ENCODE measurements around the gene GON4L.
A peak's percentile ranks its signal among the peaks of the same experiment; 100 is the strongest.
"Not testable (repeated sequence)": the region's sequence is repeated elsewhere in the genome, so short reads cannot be mapped to it uniquely, and the experiment has no call there.

GON4L gene, protein sequence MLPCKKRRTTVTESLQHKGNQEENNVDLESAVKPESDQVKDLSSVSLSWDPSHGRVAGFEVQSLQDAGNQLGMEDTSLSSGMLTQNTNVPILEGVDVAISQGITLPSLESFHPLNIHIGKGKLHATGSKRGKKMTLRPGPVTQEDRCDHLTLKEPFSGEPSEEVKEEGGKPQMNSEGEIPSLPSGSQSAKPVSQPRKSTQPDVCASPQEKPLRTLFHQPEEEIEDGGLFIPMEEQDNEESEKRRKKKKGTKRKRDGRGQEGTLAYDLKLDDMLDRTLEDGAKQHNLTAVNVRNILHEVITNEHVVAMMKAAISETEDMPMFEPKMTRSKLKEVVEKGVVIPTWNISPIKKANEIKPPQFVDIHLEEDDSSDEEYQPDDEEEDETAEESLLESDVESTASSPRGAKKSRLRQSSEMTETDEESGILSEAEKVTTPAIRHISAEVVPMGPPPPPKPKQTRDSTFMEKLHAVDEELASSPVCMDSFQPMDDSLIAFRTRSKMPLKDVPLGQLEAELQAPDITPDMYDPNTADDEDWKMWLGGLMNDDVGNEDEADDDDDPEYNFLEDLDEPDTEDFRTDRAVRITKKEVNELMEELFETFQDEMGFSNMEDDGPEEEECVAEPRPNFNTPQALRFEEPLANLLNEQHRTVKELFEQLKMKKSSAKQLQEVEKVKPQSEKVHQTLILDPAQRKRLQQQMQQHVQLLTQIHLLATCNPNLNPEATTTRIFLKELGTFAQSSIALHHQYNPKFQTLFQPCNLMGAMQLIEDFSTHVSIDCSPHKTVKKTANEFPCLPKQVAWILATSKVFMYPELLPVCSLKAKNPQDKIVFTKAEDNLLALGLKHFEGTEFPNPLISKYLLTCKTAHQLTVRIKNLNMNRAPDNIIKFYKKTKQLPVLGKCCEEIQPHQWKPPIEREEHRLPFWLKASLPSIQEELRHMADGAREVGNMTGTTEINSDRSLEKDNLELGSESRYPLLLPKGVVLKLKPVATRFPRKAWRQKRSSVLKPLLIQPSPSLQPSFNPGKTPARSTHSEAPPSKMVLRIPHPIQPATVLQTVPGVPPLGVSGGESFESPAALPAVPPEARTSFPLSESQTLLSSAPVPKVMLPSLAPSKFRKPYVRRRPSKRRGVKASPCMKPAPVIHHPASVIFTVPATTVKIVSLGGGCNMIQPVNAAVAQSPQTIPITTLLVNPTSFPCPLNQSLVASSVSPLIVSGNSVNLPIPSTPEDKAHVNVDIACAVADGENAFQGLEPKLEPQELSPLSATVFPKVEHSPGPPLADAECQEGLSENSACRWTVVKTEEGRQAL (N-terminal part only)

DNA sequence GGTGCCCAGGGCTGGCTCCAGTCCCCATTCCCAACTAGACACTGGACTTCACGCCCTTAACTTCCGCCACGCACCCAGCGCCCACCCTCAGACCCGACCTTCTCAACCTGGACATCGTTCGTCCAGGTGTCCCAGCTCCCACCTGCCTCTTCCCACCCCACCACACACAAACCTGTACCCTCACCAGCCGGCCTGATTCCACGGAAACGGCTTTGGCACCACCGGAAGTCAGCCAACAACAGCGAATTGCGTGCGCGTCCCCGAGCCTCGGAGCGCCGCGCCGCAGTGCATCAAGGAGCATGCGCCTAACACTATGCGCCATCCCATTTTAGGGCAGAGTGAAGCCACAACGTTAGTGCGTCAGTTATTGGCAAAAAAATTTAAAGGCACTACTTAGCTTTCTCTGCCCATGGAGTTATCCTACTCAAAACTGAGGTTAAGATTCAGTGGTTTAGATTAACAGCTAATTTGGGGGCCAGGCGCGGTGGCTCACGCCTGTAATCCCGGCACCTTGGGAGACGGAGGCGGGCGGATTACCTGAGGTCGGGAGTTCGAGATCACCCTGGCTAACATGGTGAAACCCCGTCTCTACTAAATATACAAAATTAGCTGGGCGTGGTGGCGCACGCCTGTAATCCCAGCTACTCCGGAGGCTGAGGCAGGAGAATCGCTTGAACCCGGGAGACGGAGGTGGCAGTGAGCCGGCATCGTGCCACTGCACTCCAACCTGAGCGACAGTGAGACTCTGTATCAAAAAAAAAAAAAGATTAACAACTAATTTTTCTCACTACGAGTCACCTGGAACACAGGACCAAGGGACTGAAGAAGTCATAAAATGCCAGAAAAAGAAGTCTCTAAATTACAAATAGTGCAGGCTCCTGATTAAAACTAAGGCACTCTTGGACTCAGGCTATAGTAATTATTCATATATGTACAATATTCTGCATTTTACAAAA, at the start of gene GON4L:
Gene GON4L (minus strand): TSS at position 240 of the 956 bp plus-strand sequence. CDS start 3,434 bp downstream, outside the sequence.
- peak; percentile 53 for DNase-seq

DNA sequence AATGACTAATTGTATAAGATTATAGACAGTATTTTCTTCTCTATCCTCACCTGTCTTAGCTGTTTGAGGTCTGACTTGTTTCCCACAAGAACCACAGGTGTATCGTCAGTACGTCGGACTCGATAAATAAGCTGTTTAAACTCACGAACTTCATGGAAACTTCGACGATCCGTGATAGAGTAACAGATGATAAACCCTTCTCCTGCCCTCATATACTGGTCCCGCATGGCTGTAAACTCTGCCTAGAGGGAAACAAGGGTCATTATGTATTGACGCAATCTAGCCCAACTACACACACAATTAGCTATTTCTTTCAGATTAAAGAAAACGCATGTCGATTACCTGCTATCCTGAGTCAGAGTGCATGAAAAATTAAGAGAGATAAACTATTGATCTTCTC, 47.2 kb upstream of the GON4L start:
- no peak for DNase-seq

DNA sequence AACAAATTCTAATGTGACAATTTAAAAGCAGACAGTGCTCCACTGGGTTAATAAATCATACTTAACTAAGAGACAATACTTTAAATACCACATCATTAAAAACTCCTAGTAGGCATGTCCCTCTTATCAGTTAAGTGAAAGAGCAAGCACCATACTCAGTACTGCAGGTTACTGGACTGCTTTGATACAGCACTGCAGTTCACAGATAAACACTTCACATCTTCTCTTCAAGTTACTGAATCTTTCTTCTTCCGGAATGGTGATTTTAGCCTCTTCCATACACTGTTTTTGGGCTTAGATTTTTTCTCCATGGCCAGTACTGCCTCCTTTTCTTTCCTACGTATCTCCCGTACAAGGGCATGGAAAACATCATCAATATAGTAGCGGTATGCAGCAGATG, 43.1 kb upstream of the GON4L start:
- no peak for DNase-seq

DNA sequence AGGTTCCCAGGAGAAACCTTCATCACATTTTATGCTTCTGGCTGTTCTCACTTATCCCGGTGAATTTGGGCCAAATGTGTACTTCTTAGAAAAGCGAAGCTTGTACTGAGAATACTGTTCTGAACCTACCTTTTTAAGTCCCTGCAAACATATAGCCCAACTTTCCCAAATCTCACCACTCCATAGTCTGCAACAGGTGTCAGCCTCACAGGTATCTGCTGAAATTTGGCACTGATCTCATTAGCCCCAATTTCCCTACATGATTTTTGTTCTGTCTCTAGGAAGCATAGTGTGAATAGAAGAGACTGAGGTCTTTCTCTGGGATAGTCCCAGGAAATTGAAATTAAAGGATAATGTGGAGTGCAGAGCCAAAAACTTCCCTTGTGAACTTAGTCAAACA, 42.7 kb upstream of the GON4L start:
- no peak for DNase-seq

- DNase-seq = no peak
Observed at GRCh38 chr1:155898888-155899287, 41.9 kb upstream of the GON4L start.

DNA sequence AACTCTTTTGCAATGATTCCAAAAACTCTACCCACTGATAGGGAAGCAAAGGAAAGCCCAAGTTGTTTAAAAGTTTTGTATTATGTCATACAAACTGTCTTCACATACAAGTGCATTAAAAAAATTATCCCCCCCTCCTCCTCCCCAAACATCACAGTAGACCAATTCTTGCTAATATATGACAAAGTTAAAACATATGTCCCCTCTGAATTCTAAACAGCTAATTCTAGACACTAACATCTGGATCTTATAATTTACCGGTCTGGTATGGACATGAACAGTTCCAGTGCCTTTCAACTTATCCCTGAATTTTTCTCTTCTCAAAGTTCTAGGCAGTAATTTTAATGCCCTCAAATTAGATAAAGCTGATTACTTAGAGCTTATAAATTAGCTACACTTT, 40.7 kb upstream of the GON4L start:
- no peak for DNase-seq

GRCh38 chr1:155896476-155896875, 39.5 kb upstream of the GON4L start:
- not testable (repeated sequence) for DNase-seq

- not testable (repeated sequence) for DNase-seq
Observed at GRCh38 chr1:155895617-155896016, 38.6 kb upstream of the GON4L start.

- DNase-seq = no peak
Observed at GRCh38 chr1:155893389-155894142, 36.6 kb upstream of the GON4L start.

- DNase-seq = no peak
Observed at GRCh38 chr1:155892796-155893195, 35.8 kb upstream of the GON4L start.

DNA sequence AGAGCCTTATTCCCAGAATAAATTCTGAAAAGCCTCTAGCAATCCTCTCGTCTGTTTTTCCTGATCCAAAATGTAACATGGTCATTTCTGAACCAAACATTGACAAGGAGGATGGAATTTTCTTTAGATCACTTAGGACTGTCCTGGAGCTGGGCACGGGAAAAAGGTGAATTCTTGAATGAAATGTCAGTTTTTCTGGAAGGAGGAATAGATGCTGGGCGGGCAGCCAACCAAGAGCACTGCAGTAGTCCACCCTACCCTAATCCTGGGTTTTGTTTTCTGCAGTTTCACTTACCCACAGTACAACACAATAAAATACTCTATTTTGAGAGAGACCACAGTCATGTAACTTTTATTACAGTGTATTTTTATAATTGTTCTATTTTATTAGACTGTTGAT, 33.2 kb upstream of the GON4L start:
- DNase-seq = no peak

DNA sequence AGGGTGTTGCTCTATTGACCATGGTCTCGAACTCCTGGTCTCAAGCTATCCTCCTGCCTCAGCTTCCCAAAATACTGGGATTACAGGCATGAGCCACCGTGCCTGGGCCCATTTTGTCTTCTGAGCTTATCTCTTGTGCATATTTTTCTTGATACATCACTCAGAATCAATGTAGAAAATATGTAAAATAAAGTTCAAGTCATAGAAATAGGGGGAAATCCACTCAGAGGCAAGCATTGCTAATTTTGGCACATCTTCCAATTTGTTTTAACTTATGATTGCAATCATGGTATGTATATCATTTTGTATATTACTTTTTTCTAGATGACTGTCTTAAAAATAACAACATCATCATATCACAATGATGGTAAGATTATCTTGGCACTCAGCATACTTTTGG, 32.6 kb upstream of the GON4L start:
- DNase-seq = no peak

- no peak for DNase-seq
Observed at GRCh38 chr1:155888481-155888880, 31.5 kb upstream of the GON4L start.

DNA sequence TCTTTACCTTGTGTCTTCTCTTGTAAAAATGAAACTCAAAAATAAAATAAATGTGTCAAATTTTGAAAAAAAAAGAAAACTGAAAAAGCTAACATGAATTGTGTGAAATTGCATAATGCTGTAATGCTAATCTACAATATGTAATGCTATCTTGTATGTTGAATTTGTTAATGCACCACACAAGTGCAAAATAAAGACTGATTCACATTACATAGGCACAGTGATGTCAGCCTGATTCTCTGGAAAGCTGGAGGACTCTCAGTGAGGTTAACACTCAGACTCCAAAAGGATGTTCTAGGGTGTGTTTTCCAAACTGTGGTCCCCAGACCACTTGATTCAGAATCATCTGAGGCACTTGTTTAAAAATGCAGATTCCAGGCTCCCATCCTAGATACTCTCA, 28.0 kb upstream of the GON4L start:
- no peak for DNase-seq

- no peak for DNase-seq
Observed at GRCh38 chr1:155884031-155884960, 27.3 kb upstream of the GON4L start.

DNA sequence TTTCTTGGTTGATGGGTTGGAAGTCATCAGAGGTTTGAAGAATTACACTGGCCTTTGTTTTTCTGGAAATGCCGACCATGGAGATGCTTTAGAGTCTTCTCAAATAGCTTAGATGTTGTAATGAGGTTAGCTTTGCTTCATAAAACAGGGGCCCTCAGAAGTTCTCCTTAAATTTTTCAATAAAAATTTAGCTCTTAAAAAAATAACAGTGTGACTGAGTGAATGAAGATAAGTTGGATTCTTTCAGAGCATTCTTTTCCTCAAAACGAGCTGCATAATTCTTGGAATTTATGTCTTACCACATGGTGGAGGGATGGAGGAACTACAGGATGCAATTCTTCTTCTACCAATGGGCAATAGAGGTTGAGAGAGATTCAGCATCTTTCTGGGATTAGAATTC, 25.8 kb upstream of the GON4L start:
- no peak for DNase-seq

- no peak for DNase-seq
Observed at GRCh38 chr1:155882235-155882634, 25.2 kb upstream of the GON4L start.

- DNase-seq = no peak
Observed at GRCh38 chr1:155880950-155881349, 23.9 kb upstream of the GON4L start.

DNA sequence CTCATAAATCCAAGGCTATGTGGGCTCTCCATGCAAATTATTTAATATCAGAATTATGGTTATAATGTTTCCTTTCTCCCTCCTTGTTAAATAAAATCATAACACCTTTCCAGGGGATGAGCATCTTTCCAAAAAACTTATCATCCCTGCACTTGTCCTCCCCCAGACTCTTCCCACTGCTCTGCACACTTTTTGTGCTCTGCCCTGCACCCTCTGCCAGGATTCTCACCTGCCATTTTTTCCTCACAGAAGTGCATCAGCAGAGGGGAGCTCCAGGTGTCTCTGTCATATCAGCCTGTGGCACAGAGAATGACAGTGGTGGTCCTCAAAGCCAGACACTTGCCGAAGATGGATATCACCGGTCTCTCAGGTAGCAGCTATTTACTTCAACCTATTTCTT, 23.2 kb upstream of the GON4L start:
- DNase-seq = no peak

GRCh38 chr1:155877945-155878344, 20.9 kb upstream of the GON4L start:
- no peak for DNase-seq
